Activated B cell treated with CpG ODN at 0.5 μM for 24 hours (primary cell): Measurements from ENCODE around the gene OR6V1. TPM values are rescaled to one million over a fixed set of nuclear protein-coding genes. Genes with fewer than 3 reads are reported as not detected.

ENCODE experiments used
- ATAC-seq: fragments of 200-7000 bp; cut with Tn5 transposase; one replicate; pipeline ENCODE4 v1.10.0; 2021; ENCODE audit warnings: low read depth, mild to moderate bottlenecking, moderate library complexity
- CTCF ChIA-PET: fragments of 350-600 bp; sonication (Branson Sonifier 250); formaldehyde crosslinking; loops from one replicate; lab custom pipeline; 2021; ENCODE audit warnings: antibody characterized with exemption; lab: Charles Lee
- POLR2A ChIA-PET: fragments of 350-600 bp; sonication (Branson Sonifier 250); formaldehyde crosslinking; loops from one replicate; lab custom pipeline; 2021; ENCODE audit warnings: antibody characterized with exemption; lab: Charles Lee
- DNase-seq: peaks from one replicate; pipeline ENCODE4 v3.0.0; 2022
- H3K27ac Mint-ChIP-seq: one replicate; pipeline ENCODE4 v1.8.0; 2020; ENCODE audit warnings: mixed read lengths
- H3K27me3 Mint-ChIP-seq: one replicate; pipeline ENCODE4 v1.8.0; 2021; ENCODE audit warnings: mixed read lengths
- H3K36me3 Mint-ChIP-seq: one replicate; pipeline ENCODE4 v1.8.0; 2021; ENCODE audit warnings: low read depth, mixed read lengths
- H3K4me1 Mint-ChIP-seq: one replicate; pipeline ENCODE4 v1.8.0; 2021; ENCODE audit warnings: mixed read lengths
- H3K4me3 Mint-ChIP-seq: one replicate; pipeline ENCODE4 v1.8.0; 2020; ENCODE audit warnings: mild to moderate bottlenecking, mixed read lengths
- H3K9me3 Mint-ChIP-seq: one replicate; pipeline ENCODE4 v1.8.0; 2020; ENCODE audit warnings: mixed read lengths
- intact Hi-C: fragments of 100-400 bp; cut with micrococcal nuclease; formaldehyde crosslinking; loops from one replicate; pipeline ENCODE4 v1.15.1; 2024
- total RNA-seq: library from RNA; stranded (reverse); gene quantifications from 2 replicates; pipeline ENCODE4 v1.2.3, GENCODE V29; 2022
- TF ChIP-seq, protein P1 (sequence below): fragments of 200-600 bp; IDR thresholded peaks from one replicate; pipeline ENCODE4 v1.8.0; 2022; ENCODE audit warnings: antibody characterized with exemption, mild to moderate bottlenecking

The OR6V1 gene
- total RNA-seq, 1 donor from 2014 or later, result not detected

DNA sequence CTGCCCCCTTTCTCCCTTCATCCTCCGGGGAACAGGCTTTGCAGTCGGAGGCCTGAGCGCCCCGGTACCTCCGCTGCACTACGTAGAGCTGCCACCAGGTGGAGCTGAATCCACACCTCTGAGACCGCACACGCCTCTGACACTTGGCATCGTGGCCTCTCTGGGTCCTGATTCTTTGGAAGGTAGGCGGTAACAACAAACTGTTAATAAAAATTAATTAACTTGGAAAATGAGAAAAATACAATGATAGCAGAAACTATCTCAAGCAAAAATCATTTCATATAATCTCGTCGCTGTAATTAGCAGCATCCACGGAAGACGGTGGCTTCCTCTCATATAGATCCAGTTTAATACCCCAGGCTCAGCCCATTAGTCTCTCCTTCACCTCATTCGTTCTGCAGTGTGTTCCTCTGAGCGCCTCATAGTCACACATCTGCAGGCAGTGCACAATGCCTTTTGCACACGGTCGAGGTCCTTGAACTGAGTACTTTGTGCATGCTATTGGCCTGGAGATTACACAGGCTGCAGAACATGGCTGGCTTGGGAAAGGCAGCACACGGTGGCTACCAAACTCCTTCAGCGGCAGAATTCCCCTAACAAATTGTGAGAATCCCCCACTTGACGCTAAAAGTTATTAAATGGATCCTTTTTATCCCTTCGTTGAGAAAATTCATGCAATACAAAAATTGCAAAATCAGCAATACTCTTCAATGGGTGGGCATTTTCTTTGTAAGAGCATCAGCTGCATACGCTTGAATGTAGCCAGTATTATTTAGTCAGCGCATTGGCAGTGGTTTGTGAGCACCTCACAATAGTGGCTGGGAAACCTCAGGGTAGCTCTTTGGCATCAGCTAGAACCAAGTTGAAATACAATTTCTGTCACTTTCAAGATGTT is 43.9 kb upstream of the OR6V1 start:
- Mint-ChIP-seq H3K4me1 (peaks cover 50% of the 10 kb centered on the region), H3K27ac (no peak overlapping the region), H3K36me3 (no peaks in the 10 kb centered on the region), H3K4me3 (no peak overlapping the region), H3K27me3 (peaks cover 1% of the 10 kb centered on the region), H3K9me3 (no peaks in the 10 kb centered on the region)
- intact Hi-C loops, result loop anchor here (1.0 to 2.0 kb wide), 3 partner anchors 99 to 207 kb away; no protein-coding TSS in a partner anchor
- ATAC-seq (peak; percentile 97), DNase-seq (peak; percentile 81)
- TF ChIP-seq, protein P1, sequence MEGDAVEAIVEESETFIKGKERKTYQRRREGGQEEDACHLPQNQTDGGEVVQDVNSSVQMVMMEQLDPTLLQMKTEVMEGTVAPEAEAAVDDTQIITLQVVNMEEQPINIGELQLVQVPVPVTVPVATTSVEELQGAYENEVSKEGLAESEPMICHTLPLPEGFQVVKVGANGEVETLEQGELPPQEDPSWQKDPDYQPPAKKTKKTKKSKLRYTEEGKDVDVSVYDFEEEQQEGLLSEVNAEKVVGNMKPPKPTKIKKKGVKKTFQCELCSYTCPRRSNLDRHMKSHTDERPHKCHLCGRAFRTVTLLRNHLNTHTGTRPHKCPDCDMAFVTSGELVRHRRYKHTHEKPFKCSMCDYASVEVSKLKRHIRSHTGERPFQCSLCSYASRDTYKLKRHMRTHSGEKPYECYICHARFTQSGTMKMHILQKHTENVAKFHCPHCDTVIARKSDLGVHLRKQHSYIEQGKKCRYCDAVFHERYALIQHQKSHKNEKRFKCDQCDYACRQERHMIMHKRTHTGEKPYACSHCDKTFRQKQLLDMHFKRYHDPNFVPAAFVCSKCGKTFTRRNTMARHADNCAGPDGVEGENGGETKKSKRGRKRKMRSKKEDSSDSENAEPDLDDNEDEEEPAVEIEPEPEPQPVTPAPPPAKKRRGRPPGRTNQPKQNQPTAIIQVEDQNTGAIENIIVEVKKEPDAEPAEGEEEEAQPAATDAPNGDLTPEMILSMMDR, result peak; percentile 98
- POLR2A ChIA-PET, result interaction anchor here (0.5 to 1.5 kb wide), 5 partner anchors 200 to 222 kb away, joined by 3 to 10 read pairs (median 4); no protein-coding TSS in a partner anchor
- CTCF ChIA-PET, result interaction anchor here (0.6 to 17.3 kb wide), 19 partner anchors 8 to 404 kb away, joined by 3 to 519 read pairs (median 5); partner anchors contain the start of genes TAS2R39 and TAS2R40

DNA sequence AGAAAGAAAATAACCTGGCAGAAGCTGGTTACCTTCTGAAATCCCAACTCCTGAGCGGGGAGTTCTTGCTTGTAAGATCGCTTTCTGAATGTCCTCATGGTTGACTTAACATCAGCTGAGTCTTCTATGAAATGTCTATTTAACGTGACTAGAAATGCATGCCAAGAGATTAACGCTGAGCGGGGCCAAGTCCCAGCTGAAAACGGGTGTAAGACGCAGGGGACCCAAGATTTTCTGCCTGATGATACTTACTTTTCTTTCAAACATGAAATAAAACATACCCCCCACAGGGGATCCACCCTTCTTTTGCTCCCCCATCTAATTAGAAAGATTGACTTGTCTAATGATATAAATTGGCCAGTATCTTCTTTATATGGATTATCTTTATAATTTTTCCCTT is 40.1 kb upstream of the OR6V1 start:
- Mint-ChIP-seq H3K27ac (peak overlapping the region; percentile 59), H3K9me3 (no peaks in the 10 kb centered on the region), H3K27me3 (peaks cover 1% of the 10 kb centered on the region), H3K36me3 (no peaks in the 10 kb centered on the region), H3K4me3 (peak overlapping the region; percentile 21), H3K4me1 (peaks cover 84% of the 10 kb centered on the region)
- ChIA-PET CTCF (interaction anchor here (0.8 to 17.3 kb wide), 3 partner anchors 20 to 206 kb away, joined by 3 to 519 read pairs (median 3); partner anchors contain the start of gene TAS2R40), POLR2A (interaction anchor here (0.6 to 1.5 kb wide), 2 partner anchors 11 to 73 kb away, joined by 3 to 4 read pairs; no protein-coding TSS in a partner anchor)
- ATAC-seq, result no peak
- TF ChIP-seq, protein P1, result no peak
- DNase-seq, result no peak
- intact Hi-C loops, result loop anchor here (2.0 to 10.0 kb wide), 2 partner anchors 277 to 373 kb away; partner anchors contain the start of genes CASP2 and ZYX

DNA sequence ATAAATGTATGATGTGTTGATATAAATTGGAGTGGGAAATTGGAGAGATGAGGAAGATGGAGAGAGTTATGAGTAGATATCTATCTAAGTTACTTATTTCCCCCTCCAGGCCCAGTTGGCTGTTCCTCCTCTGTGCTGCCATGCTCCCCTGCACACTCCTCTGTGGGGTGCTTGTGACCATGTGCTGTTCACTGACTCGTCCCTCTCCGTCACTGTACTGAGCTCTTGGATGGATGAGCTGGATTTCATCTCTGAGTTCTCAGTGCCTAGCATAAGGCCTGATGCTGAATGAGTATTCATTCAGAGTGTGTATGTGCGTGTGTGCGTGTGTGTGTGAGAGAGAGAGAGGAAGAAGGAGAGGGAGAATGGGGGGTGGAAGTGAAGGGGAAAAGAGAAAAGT is 39.7 kb upstream of the OR6V1 start:
- POLR2A ChIA-PET, result interaction anchor here (0.6 to 1.5 kb wide), 2 partner anchors 12 to 72 kb away, joined by 3 to 4 read pairs; no protein-coding TSS in a partner anchor
- CTCF ChIA-PET, result interaction anchor here (0.8 to 17.3 kb wide), 3 partner anchors 159 to 408 kb away, joined by 3 to 519 read pairs (median 3); partner anchors contain the start of gene TAS2R40
- DNase-seq (no peak), ATAC-seq (no peak)
- H3K4me1 Mint-ChIP-seq, result peaks cover 88% of the 10 kb centered on the region
- TF ChIP-seq, protein P1, result no peak
- no peaks in the 10 kb centered on the region for H3K9me3 Mint-ChIP-seq
- peak overlapping the region; percentile 59 for H3K27ac Mint-ChIP-seq
- H3K36me3 Mint-ChIP-seq, result peaks cover 3% of the 10 kb centered on the region
- intact Hi-C loops, result loop anchor here (2.0 to 10.0 kb wide), 2 partner anchors 276 to 372 kb away; partner anchors contain the start of genes CASP2 and ZYX
- H3K4me3 Mint-ChIP-seq, result peak overlapping the region; percentile 21
- H3K27me3 Mint-ChIP-seq, result peaks cover 1% of the 10 kb centered on the region

DNA sequence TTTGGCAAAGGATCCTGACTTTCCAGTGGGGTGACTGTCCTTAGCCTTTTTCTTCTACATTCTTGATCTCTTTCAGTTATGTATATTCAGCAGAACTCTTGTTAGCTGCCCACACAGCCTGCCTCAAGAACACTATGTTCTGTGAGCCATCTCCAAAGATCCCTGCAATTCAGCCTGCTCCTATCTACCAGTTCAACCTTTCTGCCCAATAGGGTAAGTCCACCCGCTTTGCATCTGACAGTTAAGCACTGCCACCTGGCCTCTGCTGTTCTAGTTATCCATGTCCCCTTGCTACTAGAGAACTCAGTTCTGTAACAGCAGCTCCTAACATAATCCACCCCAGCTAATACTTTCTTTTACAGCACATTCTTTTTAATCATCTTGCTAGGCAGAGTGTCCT is 38.7 kb upstream of the OR6V1 start:
- intact Hi-C loops, result loop anchor here (2.0 to 10.0 kb wide), 2 partner anchors 275 to 371 kb away; partner anchors contain the start of genes CASP2 and ZYX
- no peak for ATAC-seq
- no peak for DNase-seq
- Mint-ChIP-seq H3K4me1 (peaks cover 84% of the 10 kb centered on the region), H3K27ac (peak overlapping the region; percentile 95), H3K36me3 (peaks cover 3% of the 10 kb centered on the region), H3K4me3 (peak overlapping the region; percentile 53), H3K9me3 (no peaks in the 10 kb centered on the region), H3K27me3 (no peaks in the 10 kb centered on the region)
- ChIA-PET CTCF (interaction anchor here (1.0 to 17.3 kb wide), 5 partner anchors 9 to 409 kb away, joined by 3 to 519 read pairs (median 3); partner anchors contain the start of gene TAS2R40), POLR2A (interaction anchor here (0.7 to 4.9 kb wide), 5 partner anchors 35 to 217 kb away, joined by 3 to 22 read pairs (median 3); no protein-coding TSS in a partner anchor)
- TF ChIP-seq, protein P1, result no peak
